Measurements from ENCODE around the gene TTC33. TPM values are rescaled to one million over a fixed set of nuclear protein-coding genes. Genes with fewer than 3 reads are reported as not detected.
"Not testable (repeated sequence)": the region's sequence is repeated elsewhere in the genome, so short reads cannot be mapped to it uniquely, and the experiment has no call there.

TTC33 gene
- total and polyA plus RNA-seq, 2 donors: 13.2 to 38.4 TPM

DNA sequence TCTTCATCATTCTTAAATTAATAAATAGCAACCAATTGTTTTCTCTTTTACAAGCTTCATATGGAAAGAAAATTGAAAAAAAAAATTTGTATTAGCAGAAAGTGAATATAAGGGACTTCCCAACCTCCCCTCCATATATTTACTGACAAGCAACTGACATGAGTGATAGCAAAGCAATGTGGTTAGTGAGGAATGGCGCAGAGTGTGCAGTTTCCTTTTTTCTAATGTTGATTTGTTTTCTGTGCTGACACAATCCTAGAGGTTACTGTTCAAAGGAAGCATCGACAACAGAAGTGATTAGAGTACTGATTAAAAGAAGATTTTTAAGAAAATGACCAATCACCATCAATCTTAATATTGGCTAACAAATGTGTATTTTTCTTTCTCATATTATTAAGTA, 77.7 kb downstream of the TTC33 start:
- no peak for DNase-seq (ENCODE audit: extremely low spot score)
- Histone ChIP-seq H3K4me1 (ENCODE audit: insufficient read depth) (peaks cover 2% of the 10 kb centered on the region), H3K36me3 (ENCODE audit: insufficient read depth) (no peaks in the 10 kb centered on the region), H3K4me3 (ENCODE audit: low read depth, low read length) (no peak overlapping the region), H3K27ac (ENCODE audit: low read depth) (no peak overlapping the region)
- 71% methylated on average over 2 of the region's 2 CpGs for WGBS

DNA sequence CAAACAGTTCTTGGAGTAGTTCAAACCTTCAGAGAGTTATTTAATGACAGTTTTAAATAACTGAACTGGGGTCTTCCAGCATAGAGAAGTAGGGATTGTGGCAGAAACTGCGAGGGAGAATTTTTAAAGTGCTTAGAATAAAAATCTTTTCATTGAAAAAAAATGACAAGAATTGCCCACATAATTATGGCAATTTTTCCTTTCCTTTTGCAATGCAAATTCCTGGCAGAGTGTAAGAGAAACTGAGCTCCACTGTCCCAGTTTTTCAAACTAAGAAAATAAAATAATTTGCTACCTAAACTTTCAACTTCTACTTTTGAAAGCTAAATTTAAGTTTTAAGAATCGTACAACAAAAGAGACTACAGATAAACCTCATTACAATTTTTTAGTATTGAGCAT, 78.3 kb downstream of the TTC33 start:
- no peak overlapping the region for H3K27ac ChIP-seq (ENCODE audit: low read depth)
- DNase-seq (ENCODE audit: extremely low spot score): no peak
- no peaks in the 10 kb centered on the region for H3K36me3 ChIP-seq (ENCODE audit: insufficient read depth)
- 61% methylated on average over 2 of the region's 2 CpGs for WGBS
- H3K4me3 ChIP-seq (ENCODE audit: low read depth, low read length): no peak overlapping the region
- peaks cover 2% of the 10 kb centered on the region for H3K4me1 ChIP-seq (ENCODE audit: insufficient read depth)

DNA sequence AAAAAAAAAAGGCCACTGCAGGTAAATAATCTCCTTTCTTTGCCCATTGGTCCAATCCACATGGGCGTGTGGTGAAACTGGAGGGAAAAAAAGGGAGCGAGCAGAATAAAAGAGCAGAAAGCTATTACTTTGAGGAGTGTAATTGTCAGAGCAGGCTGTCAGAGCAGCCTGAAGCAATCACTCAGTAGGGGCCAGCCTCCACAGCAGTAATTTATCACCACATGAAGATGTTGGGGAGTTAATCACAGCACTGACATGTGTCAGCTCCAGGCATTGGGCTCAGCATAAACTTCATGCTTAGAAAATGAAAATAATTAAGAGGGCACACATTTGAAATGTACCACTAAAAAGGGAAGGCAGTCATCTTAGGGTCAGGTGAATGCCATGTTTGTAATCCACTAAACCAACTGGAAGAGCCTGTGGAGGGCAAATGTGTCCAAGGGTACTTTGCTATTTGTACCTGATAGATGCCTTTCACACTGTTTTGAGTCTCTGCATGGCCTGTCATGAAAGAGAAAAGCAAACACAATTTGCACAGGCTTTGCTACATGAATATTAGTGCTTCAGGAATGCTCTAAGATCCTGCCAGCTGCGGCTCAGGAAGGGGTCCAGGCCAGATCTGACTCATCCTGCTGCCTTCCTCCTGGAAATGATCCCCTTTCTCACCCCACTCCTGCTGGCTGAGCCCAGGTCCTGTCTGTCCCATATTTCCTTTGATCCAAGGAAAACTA, 79.0 kb downstream of the TTC33 start:
- Histone ChIP-seq H3K4me3 (ENCODE audit: low read depth, low read length) (no peak overlapping the region), H3K36me3 (ENCODE audit: insufficient read depth) (no peaks in the 10 kb centered on the region), H3K4me1 (ENCODE audit: insufficient read depth) (peaks cover 2% of the 10 kb centered on the region), H3K27ac (ENCODE audit: low read depth) (no peak overlapping the region)
- no peak for DNase-seq (ENCODE audit: extremely low spot score)
- WGBS: 54% methylated on average over 3 of the region's 3 CpGs

DNA sequence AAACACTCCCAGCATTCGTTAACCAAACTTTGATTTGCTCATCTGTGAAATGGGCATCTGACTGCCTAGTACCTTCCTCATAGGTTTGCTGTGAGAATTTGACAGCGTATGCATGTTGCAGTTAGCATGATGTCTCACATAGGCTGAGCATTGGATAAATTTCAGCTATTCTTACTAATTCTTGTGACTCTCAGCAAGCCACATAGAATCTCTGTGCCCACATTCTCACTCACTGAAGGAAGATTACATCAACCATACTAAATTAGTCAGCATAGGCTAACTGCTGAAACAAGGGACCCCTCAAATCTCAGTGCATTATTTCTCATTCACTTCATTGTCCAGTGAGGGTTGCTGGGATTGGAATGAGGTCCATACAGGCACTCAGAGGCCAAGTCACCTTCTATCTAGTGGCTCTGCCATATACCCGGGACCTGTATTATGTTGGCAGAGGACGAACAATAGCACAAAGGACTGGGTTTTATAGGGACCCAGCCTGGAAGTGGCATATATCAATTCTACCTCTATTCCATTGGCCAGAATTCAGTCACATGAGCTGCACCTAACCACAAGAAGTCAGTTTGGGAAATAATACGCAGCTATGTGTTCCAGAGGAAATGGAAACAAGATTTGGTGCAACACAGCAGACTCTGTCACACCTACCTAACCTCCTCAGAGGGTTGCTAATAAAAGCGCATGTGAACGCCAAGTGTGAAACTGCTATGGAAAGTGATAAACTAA, 80.2 kb downstream of the TTC33 start:
- Histone ChIP-seq H3K27ac (ENCODE audit: low read depth) (no peak overlapping the region), H3K36me3 (ENCODE audit: insufficient read depth) (no peaks in the 10 kb centered on the region), H3K4me1 (ENCODE audit: insufficient read depth) (peaks cover 2% of the 10 kb centered on the region), H3K4me3 (ENCODE audit: low read depth, low read length) (no peak overlapping the region)
- WGBS: 86% methylated on average over 7 of the region's 7 CpGs
- DNase-seq (ENCODE audit: extremely low spot score): no peak

DNA sequence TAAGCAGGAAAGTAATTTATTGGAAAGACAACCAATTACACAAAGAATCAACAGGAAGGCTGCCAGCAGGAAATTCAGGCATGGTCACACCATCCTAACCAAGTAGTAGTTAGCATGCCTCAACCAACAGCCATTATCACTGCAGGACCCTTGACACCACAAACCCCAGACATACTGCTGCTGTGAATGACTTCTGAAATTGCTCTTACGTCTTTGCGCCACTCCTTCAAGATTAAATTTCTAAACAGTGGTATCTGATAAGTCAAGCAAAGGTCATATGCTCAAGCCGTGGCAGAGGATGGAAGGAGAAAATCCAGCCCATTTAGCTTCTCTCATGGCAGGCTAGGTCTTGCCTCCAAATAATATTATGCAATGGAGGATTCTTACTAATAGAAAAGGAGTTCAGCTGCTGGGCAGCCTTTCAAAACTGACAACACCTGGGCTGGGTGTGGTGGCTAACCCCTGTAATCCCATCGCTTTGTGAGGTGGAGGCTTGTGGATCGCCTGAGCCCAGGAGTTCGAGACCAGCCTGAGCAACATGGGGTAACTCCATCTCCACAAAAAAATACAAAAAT, 81.0 kb downstream of the TTC33 start:
- DNase-seq (ENCODE audit: extremely low spot score): no peak
- Histone ChIP-seq H3K4me1 (ENCODE audit: insufficient read depth) (peaks cover 2% of the 10 kb centered on the region), H3K36me3 (ENCODE audit: insufficient read depth) (no peaks in the 10 kb centered on the region), H3K4me3 (ENCODE audit: low read depth, low read length) (no peak overlapping the region), H3K27ac (ENCODE audit: low read depth) (no peak overlapping the region)
- WGBS: 77% methylated on average over 6 of the region's 6 CpGs

DNA sequence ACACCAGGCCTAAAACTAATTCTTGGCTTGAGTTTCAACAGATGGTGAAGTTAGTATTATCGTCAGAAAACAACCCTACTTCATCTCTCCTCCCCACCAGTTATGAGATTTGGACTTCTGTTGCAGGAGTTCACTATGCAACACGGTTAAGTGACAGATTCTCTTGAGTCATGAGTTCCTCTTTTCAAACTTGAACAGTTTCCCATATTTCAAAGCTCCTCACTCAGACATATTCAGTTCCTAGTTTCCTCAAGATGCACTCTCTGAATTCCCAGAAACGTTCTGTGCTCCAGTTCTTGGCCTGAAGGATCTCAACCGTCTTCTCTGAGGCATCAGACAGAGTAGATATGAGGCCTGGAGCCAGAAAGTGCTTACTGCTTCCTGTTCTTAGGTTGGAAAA, 83.3 kb downstream of the TTC33 start:
- 72% methylated on average over 4 of the region's 4 CpGs for WGBS
- DNase-seq (ENCODE audit: extremely low spot score): no peak

DNA sequence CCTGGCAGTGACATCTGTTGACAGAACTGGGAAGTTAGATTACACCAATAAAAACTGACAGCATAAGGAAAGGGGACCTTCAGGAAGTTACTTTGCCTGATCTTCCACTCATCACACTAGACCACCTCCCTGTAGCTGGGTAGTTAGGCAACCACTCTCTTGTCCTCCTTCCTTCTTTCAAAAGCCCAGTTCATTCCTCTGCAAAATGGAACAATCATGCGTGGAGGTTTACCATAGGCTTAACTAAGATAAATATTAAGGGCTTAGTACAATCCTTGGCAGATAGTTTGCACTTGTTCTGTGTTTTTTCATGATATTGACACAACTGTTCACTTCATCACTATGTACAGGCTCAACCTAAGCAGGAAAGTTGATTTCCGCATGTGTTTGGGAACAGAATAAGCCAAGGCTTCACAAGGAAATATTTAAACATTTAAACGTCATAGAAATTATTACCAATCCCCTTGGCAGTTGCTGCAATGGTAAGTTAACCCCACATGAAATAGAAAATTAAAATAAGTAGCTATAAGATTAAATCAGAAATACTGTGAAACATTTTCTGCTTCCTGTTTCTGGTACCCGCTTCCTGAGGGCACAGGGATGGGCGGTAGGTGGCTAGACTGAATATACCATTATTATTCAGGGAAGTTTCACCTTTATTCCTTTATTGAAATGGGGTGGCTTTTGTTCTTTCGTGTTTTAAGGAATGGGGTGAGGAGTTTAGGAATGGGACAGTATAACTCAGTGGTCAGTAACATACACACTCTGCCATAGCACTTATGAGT, 86.0 kb downstream of the TTC33 start:
- peaks cover 1% of the 10 kb centered on the region for H3K4me1 ChIP-seq (ENCODE audit: insufficient read depth)
- H3K4me3 ChIP-seq (ENCODE audit: low read depth, low read length): no peak overlapping the region
- no peak overlapping the region for H3K27ac ChIP-seq (ENCODE audit: low read depth)
- no peak for DNase-seq (ENCODE audit: extremely low spot score)
- 49% methylated on average over 6 of the region's 6 CpGs for WGBS
- no peaks in the 10 kb centered on the region for H3K36me3 ChIP-seq (ENCODE audit: insufficient read depth)

More for the DNA sequence above, 83.3 kb downstream of the TTC33 start:
- Histone ChIP-seq H3K27ac (ENCODE audit: low read depth) (no peak overlapping the region), H3K36me3 (ENCODE audit: insufficient read depth) (no peaks in the 10 kb centered on the region), H3K4me3 (ENCODE audit: low read depth, low read length) (no peak overlapping the region), H3K4me1 (ENCODE audit: insufficient read depth) (peaks cover 4% of the 10 kb centered on the region)

DNA sequence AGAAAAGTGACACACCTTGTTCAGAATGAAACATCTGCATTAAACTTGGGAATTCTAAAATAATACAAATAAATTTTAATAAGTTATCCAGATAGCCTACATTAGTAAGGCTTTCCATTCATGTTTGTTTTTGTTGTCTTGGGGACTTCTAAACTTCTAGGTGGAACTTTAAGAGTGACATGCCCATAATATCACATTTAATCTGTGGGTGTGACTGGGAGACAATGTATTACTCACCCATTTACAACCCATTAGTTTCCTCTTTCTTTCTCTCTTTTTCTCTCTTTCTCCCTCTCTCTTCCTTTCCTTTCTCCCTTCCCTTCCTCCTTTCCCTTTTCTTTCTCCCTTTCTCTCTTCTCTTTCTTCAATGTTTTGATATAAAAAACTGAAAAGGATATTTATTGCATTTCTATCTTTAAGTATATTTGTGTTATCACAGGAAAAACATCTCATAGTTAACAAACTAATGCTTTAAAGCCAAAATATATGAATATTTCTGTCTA, 88.5 kb downstream of the TTC33 start:
- DNase-seq (ENCODE audit: extremely low spot score): no peak
- no peaks in the 10 kb centered on the region for H3K36me3 ChIP-seq (ENCODE audit: insufficient read depth)
- H3K4me1 ChIP-seq (ENCODE audit: insufficient read depth): peaks cover 1% of the 10 kb centered on the region
- H3K4me3 ChIP-seq (ENCODE audit: low read depth, low read length): no peak overlapping the region
- H3K27ac ChIP-seq (ENCODE audit: low read depth): no peak overlapping the region

DNA sequence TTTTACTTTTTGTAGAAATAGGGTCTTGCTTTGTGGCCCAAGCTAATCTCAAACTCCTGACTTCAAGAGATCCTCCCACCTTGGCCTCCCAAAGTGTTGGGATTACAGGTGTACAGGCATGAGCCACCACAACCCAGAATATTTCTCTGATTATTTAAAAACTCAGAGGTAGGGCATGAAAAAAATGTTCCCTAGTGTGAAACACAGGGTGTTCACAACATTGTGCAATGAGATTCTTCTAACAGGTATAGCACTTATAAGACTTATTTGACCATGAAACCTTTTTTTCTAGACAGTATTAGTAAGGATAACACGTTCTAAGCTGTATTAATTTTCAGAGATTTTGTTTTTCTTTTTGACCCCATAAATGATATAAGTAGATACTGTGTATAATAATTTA, 89.1 kb downstream of the TTC33 start:
- no peak overlapping the region for H3K4me3 ChIP-seq (ENCODE audit: low read depth, low read length)
- H3K27ac ChIP-seq (ENCODE audit: low read depth): no peak overlapping the region
- no peak for DNase-seq (ENCODE audit: extremely low spot score)
- 83% methylated on average over 1 of the region's 1 CpG for WGBS
- H3K4me1 ChIP-seq (ENCODE audit: insufficient read depth): peaks cover 1% of the 10 kb centered on the region
- no peaks in the 10 kb centered on the region for H3K36me3 ChIP-seq (ENCODE audit: insufficient read depth)

DNA sequence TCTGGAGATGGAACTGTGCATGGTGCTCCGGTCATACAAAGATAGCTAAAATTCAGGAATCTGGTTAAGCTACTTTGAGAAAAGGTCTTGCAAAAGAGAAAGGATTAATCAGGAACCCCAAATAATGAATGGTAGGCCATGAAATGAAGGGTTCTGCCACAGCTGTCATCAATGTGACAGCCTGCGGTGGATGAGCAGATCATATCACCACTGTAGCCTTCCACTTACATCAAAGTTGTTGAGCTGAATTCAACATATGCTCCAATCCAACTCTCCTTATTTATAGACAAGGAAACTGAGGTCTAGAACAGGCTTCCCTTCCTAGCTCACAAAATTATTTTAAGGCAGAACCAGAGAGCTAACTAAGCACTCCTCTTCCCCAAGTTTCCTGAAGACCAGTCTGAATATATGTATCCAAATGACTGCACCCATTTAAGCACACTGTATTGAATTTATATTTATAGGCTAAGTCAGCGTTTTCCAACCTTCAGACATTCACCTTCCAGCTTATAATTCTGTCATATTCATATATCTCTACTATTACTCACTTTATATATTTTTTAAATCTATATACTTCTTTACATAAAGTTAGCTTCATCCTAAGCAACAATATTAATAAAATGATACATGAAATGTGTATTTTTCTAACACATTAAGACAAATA, 90.0 kb downstream of the TTC33 start:
- DNase-seq (ENCODE audit: extremely low spot score): no peak
- no peaks in the 10 kb centered on the region for H3K36me3 ChIP-seq (ENCODE audit: insufficient read depth)
- no peak overlapping the region for H3K27ac ChIP-seq (ENCODE audit: low read depth)
- WGBS: 67% methylated on average over 3 of the region's 3 CpGs
- H3K4me3 ChIP-seq (ENCODE audit: low read depth, low read length): no peak overlapping the region
- peaks cover 1% of the 10 kb centered on the region for H3K4me1 ChIP-seq (ENCODE audit: insufficient read depth)

DNA sequence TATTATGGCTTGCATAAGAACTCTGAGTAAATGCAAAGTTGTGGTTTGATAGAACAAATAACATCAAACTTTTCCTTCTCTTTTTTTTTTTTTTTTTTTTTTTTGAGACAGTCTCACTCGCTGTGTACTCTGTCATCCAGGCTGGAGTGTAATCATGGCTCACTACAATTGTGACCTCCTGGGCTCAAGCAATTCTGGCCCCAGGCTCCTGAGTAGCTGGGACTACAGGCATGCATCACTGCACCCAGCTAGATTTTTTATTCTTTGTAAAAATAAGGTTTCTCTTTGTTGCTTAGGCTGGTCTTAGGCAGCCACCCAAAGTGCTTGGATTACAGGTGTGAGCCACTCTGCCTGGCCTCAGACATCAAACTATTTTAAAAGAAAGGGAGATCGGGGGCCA, 95.0 kb downstream of the TTC33 start:
- Histone ChIP-seq H3K27ac (ENCODE audit: low read depth) (no peak overlapping the region), H3K4me1 (ENCODE audit: insufficient read depth) (no peaks in the 10 kb centered on the region), H3K4me3 (ENCODE audit: low read depth, low read length) (no peak overlapping the region), H3K36me3 (ENCODE audit: insufficient read depth) (no peaks in the 10 kb centered on the region)
- DNase-seq (ENCODE audit: extremely low spot score): no peak
- 86% methylated on average over 2 of the region's 2 CpGs for WGBS

DNA sequence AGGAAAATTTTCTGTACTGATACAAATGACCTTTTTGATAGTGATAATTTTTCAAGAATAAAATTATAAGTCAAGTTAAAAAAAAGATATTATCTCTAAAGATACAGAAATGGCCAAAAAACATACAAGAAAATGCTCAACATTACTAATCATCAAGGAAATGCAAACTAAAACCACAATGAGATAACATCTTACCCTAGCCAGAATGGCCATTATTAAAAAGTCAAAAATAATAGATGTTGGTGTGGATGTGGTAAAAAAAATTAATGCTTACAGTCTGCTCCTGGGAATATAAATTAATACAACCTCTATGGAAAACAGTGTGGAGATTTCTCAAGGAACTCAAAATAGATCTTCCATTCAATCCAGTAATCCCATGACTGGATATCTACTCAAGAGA, 99.0 kb downstream of the TTC33 start:
- Histone ChIP-seq H3K4me1 (ENCODE audit: insufficient read depth) (no peaks in the 10 kb centered on the region), H3K27ac (ENCODE audit: low read depth) (no peak overlapping the region), H3K36me3 (ENCODE audit: insufficient read depth) (no peaks in the 10 kb centered on the region), H3K4me3 (ENCODE audit: low read depth, low read length) (no peak overlapping the region)
- DNase-seq (ENCODE audit: extremely low spot score): no peak

DNA sequence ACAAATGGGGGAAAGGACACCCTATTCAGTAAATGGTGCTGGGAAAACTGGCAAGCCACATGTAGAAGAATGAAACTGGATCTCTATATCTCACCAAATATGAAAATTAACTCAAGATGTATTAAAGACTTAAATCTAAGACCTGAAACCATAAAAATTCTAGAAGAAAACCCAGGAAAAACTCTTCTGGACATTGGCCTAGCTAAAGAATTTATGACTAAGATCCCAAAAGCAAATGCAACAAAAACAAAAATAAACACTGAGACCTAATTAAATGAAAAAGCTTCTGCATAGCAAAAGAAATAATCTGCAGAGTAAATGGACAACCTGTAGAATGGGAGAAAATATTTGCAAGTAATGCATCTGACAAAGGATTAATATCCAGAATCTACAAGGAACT, 99.7 kb downstream of the TTC33 start:
- not testable (repeated sequence) for DNase-seq (ENCODE audit: extremely low spot score); H3K4me3 ChIP-seq (ENCODE audit: low read depth, low read length); H3K27ac ChIP-seq (ENCODE audit: low read depth); H3K36me3 ChIP-seq (ENCODE audit: insufficient read depth); H3K4me1 ChIP-seq (ENCODE audit: insufficient read depth)
